Muscle layer of colon (tissue), 2 donors: ENCODE data around the gene ZNF212.

ENCODE experiments used
- H3K27ac ChIP-seq: one replicate; pipeline ENCODE4 v1.7.0; 2013; ENCODE audit warnings: low read depth, mild to moderate bottlenecking, low read length, moderate library complexity
- H3K27me3 ChIP-seq, 2 donors: one replicate each; pipeline ENCODE4 v1.7.0; 2013; ENCODE audit warnings: low read length in 2 of 2, mild to moderate bottlenecking in 2 of 2; ENCODE audit not compliant: insufficient read depth in 2 of 2, control insufficient read depth in 1 of 2
- H3K36me3 ChIP-seq: one replicate; pipeline ENCODE4 v1.7.0; 2013; ENCODE audit warnings: mild to moderate bottlenecking, low read length; ENCODE audit not compliant: insufficient read depth
- H3K4me1 ChIP-seq: one replicate; pipeline ENCODE4 v1.7.0; 2013; ENCODE audit warnings: mild to moderate bottlenecking, low read length; ENCODE audit not compliant: insufficient read depth
- H3K4me3 ChIP-seq, 2 donors: one replicate each; pipeline ENCODE4 v1.7.0; 2013; ENCODE audit warnings: low read length in 2 of 2, low read depth in 1 of 2, mild to moderate bottlenecking in 1 of 2, moderate library complexity in 1 of 2
- H3K9ac ChIP-seq: one replicate; pipeline ENCODE4 v1.7.0; 2013; ENCODE audit warnings: low read length
- H3K9me3 ChIP-seq: one replicate; pipeline ENCODE4 v1.7.0; 2013; ENCODE audit warnings: mild to moderate bottlenecking, low read length
- donor health status: abdominal sarcoma.
- donor health status: Adenocarcinoma of cecum.

The ZNF212 gene

DNA sequence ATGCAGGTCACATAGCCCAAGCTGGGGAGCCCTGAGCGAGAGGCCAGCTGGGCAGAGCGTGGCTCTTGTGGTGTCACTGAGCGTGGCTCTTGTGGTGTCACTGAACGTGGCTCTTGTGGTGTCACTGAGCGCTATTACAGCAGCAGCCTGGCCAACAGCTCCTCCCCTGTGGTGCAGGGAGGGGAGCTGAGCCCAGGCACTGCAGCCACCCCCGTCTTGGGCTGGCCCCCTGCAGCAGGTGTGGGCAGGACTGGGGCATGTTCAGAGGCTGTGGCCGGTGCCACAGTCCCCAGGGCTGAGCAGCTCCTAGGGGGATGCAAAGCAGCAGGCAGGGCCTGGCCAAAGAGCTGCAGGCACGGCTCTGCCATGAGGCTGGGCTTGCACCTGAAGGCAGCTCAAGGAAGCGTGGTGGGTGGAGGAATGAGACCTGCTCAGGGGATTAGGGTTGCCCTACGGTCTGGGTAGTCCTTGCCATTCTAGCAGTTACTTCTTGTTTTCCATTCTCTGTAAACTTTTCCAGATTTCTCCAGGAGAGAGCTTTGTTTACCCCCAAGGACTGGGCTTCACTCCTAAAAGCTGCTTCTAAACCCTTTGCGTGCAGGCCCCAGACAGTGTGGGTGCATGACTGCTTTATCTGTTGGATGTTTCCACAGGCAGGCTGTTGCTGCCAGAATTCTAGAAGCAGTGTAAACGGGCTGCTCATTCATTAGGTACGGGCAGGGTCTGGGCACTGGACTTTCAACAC, 51.8 kb downstream of the ZNF212 start:
- Histone ChIP-seq H3K9me3 (no peaks in the 10 kb centered on the region), H3K4me3 (no peak overlapping the region), H3K27ac (no peak overlapping the region), H3K27me3 (no peaks in the 10 kb centered on the region), H3K4me1 (no peaks in the 10 kb centered on the region), H3K36me3 (peaks cover 9% of the 10 kb centered on the region), H3K9ac (no peak overlapping the region)

DNA sequence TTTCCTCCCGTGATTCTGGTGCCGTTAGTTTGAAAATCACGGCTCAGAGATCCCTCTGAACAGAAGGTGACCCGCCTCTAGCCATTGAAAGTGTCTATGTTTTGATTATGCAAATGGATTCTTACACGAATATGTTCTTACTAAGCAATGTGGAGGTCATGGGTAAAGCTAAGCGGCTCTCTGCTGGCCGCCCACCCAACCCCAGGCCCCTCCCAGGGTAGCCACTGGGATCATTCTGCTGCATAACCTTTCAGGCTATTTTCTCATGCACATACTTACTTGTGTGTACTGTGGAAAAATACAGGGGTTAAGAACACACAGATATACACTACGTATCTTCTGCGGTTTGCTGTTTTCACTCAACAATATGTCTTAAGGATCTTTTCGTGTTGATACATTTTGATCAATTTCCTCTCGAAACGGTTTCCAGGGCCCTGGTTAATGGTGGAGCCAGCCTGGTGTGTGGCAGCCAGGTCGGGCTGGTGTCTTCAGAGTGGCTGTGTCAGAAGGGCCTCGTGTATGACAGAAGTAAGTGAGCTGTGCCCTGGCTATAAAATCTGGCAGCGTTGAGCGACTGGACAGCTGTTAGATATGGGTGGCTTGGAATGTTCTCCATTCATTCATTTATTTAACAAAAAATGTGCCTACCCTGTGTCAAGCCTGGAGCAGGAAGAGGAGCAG, 52.5 kb downstream of the ZNF212 start:
- Histone ChIP-seq H3K27me3 (no peaks in the 10 kb centered on the region), H3K4me3 (no peak overlapping the region), H3K27ac (no peak overlapping the region), H3K36me3 (peaks cover 9% of the 10 kb centered on the region), H3K4me1 (no peaks in the 10 kb centered on the region), H3K9me3 (no peaks in the 10 kb centered on the region), H3K9ac (no peak overlapping the region)

DNA sequence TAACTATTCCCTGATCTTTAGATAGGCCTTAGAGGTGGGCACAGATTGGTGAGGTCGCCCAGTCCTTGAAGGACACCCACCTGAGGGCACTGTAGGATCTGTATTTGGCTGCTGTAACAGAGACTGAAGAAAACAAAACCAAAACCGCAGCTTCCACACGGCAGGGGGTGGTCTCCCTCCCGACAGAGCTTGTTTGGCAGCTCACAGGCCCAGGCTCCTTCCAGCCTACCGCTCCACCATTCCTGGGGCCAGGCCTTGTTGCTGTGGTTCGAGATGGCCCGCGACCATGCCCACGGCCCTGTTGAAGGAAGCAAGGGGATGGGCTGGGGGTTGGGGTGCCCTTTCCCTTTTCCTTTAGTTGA, 53.0 kb downstream of the ZNF212 start:
- no peaks in the 10 kb centered on the region for H3K27me3 ChIP-seq
- H3K9me3 ChIP-seq: no peaks in the 10 kb centered on the region
- peaks cover 9% of the 10 kb centered on the region for H3K36me3 ChIP-seq
- H3K9ac ChIP-seq: no peak overlapping the region
- H3K4me3 ChIP-seq: no peak overlapping the region
- no peaks in the 10 kb centered on the region for H3K4me1 ChIP-seq
- no peak overlapping the region for H3K27ac ChIP-seq

DNA sequence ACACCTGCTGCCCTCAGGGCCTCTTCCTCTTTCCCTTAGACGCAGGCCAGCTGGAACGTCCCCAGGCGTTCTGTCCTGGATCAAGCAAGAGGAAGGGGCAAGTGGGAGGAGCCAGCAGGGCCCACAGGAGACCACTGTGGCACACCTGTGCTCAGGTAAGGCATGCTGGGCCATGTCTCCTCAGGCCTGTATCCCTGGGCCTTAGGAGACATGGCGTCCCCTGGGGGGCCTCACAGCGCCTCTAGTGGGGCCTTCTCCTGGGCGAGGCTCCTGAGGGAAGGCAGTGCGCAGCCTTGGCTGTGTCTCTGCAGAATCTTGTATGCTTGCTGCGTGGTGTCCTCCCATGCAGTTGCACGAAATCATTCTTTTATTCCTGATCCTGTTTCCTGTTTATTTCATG, 53.9 kb downstream of the ZNF212 start:
- peaks cover 9% of the 10 kb centered on the region for H3K36me3 ChIP-seq
- H3K27me3 ChIP-seq: no peaks in the 10 kb centered on the region
- H3K9me3 ChIP-seq: no peaks in the 10 kb centered on the region
- no peak overlapping the region for H3K9ac ChIP-seq
- no peak overlapping the region for H3K27ac ChIP-seq
- H3K4me3 ChIP-seq: no peak overlapping the region
- no peaks in the 10 kb centered on the region for H3K4me1 ChIP-seq

DNA sequence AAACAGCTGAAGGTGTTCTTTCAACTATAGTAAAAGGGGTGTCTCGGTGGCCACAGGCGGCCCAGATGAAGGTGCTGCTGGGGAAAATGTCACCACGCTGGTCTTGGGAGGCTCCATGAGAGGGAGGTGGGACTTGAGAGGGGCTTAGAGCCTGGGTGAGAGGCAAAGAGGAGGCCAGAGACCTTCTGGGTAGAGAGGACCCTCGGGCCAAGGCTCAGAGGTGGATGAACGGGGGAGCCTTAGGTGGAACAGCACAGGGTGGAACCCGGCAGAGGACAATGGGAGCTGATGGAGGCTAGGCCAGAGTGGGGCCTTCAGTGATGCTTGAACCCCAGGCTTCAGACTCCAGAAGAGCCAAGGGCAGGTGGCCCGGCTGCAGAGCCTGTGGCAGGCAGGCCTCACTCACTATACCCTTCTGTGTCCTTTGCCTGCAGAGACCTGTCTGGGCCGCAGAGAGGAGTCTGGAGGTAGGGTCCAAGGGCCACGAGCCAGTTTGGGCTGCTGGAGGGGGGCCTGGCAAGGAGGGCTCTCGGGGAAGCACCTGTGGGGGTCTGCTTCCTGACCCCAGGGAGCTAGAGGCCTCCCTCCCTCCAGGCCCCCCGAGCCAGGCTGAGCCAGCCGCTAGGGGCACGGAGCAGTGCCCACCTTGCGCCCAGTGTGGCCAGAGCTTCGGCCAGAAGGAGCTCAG, 54.6 kb downstream of the ZNF212 start:
- Histone ChIP-seq H3K4me3 (no peak overlapping the region), H3K9me3 (no peaks in the 10 kb centered on the region), H3K27me3 (no peaks in the 10 kb centered on the region), H3K9ac (no peak overlapping the region), H3K4me1 (no peaks in the 10 kb centered on the region), H3K36me3 (peaks cover 7% of the 10 kb centered on the region), H3K27ac (no peak overlapping the region)

DNA sequence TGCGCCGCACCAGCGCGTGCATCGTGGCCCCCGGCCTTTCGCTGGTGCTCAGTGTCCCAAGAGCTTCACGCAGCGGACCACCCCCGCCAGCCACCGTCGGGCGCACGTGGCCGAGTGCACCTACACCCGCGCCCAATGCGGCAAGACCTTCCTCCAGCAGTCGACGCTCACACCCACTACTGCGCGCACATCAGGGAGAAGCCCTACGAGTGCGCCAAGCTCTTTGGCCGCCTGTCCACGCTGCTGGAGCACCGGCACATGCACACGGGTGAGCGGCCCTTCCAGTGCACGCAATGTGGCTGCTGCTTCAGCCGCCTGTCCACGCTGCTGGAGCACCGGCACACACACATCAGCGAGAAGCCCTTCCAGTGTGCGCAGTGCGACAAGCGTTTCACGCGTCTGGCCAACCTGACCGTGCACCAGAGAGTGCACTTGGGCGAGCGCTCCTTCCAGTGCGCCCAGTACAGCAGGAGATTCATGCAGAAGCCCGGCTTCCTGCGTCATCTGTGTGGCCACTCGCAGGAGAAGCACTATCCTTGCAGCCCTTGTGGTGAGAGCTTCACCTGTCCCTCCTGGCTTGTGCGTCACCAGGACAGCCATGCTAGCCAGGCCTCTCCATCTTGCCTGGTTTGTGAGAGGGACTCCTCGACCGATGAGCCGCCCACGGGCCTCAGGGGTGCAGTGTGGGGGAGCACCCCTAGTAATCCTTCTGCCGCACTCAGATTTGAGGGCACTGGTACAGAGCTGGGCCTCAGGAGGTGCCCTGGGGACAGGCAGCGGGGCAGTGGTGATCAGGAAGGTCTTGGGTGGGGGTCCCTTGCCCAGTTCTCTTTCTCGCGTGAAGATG, 55.4 kb downstream of the ZNF212 start:
- Histone ChIP-seq H3K27ac (no peak overlapping the region), H3K9me3 (no peaks in the 10 kb centered on the region), H3K4me1 (no peaks in the 10 kb centered on the region), H3K4me3 (no peak overlapping the region), H3K9ac (no peak overlapping the region), H3K36me3 (peaks cover 4% of the 10 kb centered on the region), H3K27me3 (no peaks in the 10 kb centered on the region)

DNA sequence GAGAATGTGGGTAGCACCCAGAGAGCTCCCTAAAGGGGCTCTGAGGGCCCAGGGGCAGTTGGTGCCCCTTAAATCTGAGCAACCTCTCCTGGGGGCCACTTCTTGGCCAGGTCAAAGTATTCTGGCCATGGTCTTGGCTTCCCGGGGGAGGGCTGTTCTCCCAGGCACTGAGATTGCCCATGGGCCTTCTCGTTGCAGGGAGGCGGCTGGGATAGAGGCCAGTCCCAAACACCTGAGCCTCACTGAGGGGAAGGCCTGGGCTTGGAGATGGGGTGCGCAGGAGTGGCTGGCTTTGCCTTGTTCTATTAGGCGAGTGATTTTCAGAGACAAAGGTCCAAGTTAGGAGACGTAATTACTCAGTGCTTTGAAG, 56.0 kb downstream of the ZNF212 start:
- H3K36me3 ChIP-seq: peaks cover 4% of the 10 kb centered on the region
- H3K9me3 ChIP-seq: no peaks in the 10 kb centered on the region
- no peak overlapping the region for H3K27ac ChIP-seq
- H3K9ac ChIP-seq: no peak overlapping the region
- H3K4me1 ChIP-seq: no peaks in the 10 kb centered on the region
- H3K27me3 ChIP-seq: no peaks in the 10 kb centered on the region
- H3K4me3 ChIP-seq: no peak overlapping the region

DNA sequence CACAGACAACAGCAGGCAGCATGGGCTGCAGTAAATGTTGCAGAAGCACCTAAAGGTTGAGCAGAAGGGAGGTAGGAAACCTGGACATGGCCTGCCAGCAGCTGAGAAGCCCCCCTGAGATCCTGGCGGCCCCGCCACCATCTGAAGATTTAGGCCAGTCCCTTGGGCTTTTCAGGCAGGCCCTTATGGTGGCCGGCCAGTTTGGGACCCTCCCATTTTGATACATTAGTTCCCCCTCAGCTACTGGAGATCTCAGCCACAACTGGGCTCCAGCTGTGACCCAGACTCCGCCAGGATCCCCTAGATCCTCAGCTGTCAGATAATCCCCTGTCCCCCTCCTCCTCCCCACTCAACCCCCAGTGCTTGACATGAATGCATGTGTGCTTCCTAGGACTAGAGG, 56.9 kb downstream of the ZNF212 start:
- no peaks in the 10 kb centered on the region for H3K4me1 ChIP-seq
- peaks cover 4% of the 10 kb centered on the region for H3K36me3 ChIP-seq
- no peaks in the 10 kb centered on the region for H3K9me3 ChIP-seq
- H3K4me3 ChIP-seq: no peak overlapping the region
- no peak overlapping the region for H3K9ac ChIP-seq
- no peaks in the 10 kb centered on the region for H3K27me3 ChIP-seq
- no peak overlapping the region for H3K27ac ChIP-seq

DNA sequence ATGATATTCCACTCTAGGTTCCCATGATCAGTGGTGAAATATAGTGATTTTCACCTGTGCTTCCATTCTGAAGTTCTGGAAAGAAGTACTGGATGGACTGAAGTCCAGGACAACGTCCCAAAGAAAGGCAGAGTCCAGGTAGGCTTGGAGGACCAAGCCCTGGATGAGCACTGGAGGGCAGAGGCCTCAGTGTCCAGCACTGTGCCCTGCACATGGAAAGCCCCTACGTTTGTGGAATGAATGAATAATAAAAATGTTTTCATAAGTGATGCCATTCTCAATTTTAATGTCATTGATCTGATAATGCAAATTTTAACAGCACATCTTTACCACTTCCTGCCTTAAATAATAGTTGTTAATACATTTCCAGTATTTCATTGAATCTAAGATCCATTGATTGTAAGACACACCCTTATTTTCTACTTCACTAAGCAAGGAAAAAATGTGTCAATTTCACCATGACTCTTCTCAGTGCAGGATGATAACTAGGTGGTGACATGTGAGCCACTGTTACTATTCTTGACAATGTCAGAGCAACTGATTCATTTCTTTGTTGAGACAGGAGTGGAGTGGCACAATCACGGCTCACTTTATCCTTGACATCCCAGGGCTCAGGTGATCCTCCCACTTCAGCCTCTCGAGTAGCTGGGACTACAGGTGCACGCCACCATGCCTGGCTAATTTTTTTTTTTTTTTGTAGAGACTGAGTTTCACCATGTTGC, 57.7 kb downstream of the ZNF212 start:
- H3K9ac ChIP-seq: no peak overlapping the region
- no peaks in the 10 kb centered on the region for H3K27me3 ChIP-seq
- H3K36me3 ChIP-seq: peaks cover 4% of the 10 kb centered on the region
- H3K4me1 ChIP-seq: no peaks in the 10 kb centered on the region
- no peak overlapping the region for H3K4me3 ChIP-seq
- H3K9me3 ChIP-seq: no peaks in the 10 kb centered on the region
- no peak overlapping the region for H3K27ac ChIP-seq

DNA sequence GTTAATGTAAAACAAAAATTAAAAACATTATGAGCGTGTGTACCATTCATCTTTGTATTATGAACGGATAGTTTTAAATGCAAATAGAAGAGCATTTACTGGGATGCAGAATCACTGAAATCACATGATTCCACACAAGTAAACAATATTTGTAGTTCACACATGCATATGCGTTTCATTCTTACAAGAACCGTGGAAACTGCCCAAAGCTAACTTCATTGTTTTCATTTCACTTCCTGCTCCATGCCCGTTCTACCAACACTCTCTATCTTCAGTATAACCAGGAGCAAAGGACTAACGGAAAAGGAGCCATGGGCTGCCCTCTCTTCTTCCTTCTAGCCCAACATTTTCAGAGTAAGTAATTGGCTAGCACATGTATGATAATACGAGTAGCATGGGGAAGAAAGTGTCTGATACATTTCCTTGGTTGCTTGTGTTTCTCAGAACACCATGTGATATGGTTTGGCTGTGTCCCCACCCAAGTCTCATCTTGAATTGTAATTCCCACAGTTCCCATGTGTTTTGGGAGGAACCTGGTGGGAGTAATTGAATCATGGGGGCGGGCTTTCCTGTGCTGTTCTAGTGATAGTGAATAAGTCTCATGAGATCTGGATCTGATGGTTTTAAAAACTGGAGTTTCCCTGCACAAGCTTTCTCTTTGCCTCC, 61.3 kb downstream of the ZNF212 start:
- Histone ChIP-seq H3K36me3 (no peaks in the 10 kb centered on the region), H3K27ac (no peak overlapping the region), H3K9me3 (no peaks in the 10 kb centered on the region), H3K4me1 (no peaks in the 10 kb centered on the region), H3K4me3 (no peak overlapping the region), H3K9ac (no peak overlapping the region), H3K27me3 (no peaks in the 10 kb centered on the region)
